ENCODE data around the gene MYO6.

Gene MYO6

GRCh38 chr6:75827163-75827562 is 78.1 kb downstream of the MYO6 start:
- CTCF ChIA-PET: interaction anchor here (0.7 kb wide), 1 partner anchor 14 kb away, joined by 3 read pairs; no protein-coding TSS in a partner anchor
- H3K4me3 ChIP-seq (ENCODE audit: low read depth, low read length): no peak overlapping the region
- no peak for TF ChIP-seq CTCF (IDR thresholded peaks at IDR 0.05; ENCODE audit: insufficient read depth, low read length, missing control alignments)
- DNase-seq (ENCODE audit: low read depth, low spot score): no peak
- POLR2A ChIA-PET: no interaction called here

GRCh38 chr6:75830959-75831885 is 82.2 kb downstream of the MYO6 start:
- DNase-seq (ENCODE audit: low read depth, low spot score): peak; percentile 12
- no peak overlapping the region for H3K4me3 ChIP-seq (ENCODE audit: low read depth, low read length)
- CTCF ChIA-PET: interaction anchor here (0.6 to 1.5 kb wide), 4 partner anchors 15 to 57 kb away, joined by 3 to 6 read pairs (median 4); no protein-coding TSS in a partner anchor
- POLR2A ChIA-PET: no interaction called here
- no peak for TF ChIP-seq CTCF (IDR thresholded peaks at IDR 0.05; ENCODE audit: insufficient read depth, low read length, missing control alignments)

GRCh38 chr6:75834447-75834846 is 85.4 kb downstream of the MYO6 start:
- DNase-seq (ENCODE audit: low read depth, low spot score): no peak
- H3K4me3 ChIP-seq (ENCODE audit: low read depth, low read length): no peak overlapping the region
- ChIA-PET POLR2A (no interaction called here), CTCF (no interaction called here)
- TF ChIP-seq CTCF (IDR thresholded peaks at IDR 0.05; ENCODE audit: insufficient read depth, low read length, missing control alignments): no peak

- CTCF ChIA-PET: interaction anchor here (1.5 kb wide), 1 partner anchor 9 kb away, joined by 3 read pairs; no protein-coding TSS in a partner anchor
- no peak overlapping the region for H3K4me3 ChIP-seq (ENCODE audit: low read depth, low read length)
- POLR2A ChIA-PET: no interaction called here
- no peak for TF ChIP-seq CTCF (IDR thresholded peaks at IDR 0.05; ENCODE audit: insufficient read depth, low read length, missing control alignments)
- DNase-seq (ENCODE audit: low read depth, low spot score): peak; percentile 55
These were observed 93.2 kb downstream of the MYO6 start for GRCh38 chr6:75842191-75842590.

- CTCF ChIA-PET: interaction anchor here (1.5 kb wide), 1 partner anchor 9 kb away, joined by 3 read pairs; no protein-coding TSS in a partner anchor
These were observed 93.7 kb downstream of the MYO6 start for GRCh38 chr6:75842732-75843131.

More at GRCh38 chr6:75842732-75843131, 93.7 kb downstream of the MYO6 start:
- no peak overlapping the region for H3K4me3 ChIP-seq (ENCODE audit: low read depth, low read length)
- POLR2A ChIA-PET: no interaction called here
- no peak for TF ChIP-seq CTCF (IDR thresholded peaks at IDR 0.05; ENCODE audit: insufficient read depth, low read length, missing control alignments)
- no peak for DNase-seq (ENCODE audit: low read depth, low spot score)
